SKM-1 (cell line): Measurements from ENCODE around the gene ALDH2.
"Not testable (repeated sequence)": the region's sequence is repeated elsewhere in the genome, so short reads cannot be mapped to it uniquely, and the experiment has no call there.

Experiments
- DNase-seq: peaks from one replicate; lab custom pipeline; 2025; ENCODE audit not compliant: unreplicated experiment; lab: John Stamatoyannopoulos, UW

The ALDH2 gene

DNA sequence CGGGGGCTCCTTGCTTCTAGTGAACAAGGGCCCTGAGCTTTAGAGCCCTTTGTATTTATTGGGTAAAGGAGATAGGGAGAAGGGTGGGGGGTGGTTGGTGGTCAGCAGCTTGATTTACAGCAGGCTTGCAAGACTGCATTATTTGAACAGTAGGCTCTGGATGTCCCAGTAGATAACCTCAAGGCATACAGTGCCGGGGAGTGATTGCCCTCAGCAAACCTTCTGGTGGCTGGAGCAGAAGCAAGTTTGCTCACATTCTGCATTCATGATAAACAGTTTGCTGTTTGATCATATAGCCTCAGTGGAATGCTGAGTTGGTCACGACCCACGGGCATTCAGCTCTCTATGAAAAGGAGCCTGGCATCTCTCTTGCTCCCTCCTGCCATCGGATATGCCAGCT, 58.8 kb downstream of the ALDH2 start:
- DNase-seq, result no peak

- DNase-seq, result no peak
These were observed 59.6 kb downstream of the ALDH2 start for GRCh38 chr12:111826316-111826715.

DNA sequence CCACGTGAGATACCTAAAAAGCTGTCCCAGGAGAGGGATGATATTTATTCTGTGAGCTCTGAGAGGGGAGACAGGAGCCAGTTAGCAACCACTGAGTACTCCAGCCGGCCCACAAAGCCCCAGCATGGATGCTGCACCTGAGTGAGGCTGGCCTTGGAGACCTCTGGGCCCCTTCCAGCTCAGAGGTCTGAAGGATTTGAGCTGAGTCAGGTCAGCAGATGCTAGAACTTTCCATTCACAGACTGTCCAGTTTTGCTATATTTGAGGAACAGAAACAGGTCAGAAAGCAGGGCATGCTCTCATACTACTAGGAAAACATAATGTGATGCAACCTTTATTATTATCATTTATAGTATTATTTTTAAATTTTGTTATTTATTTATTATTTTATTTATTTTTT, 60.3 kb downstream of the ALDH2 start:
- DNase-seq, result no peak

DNA sequence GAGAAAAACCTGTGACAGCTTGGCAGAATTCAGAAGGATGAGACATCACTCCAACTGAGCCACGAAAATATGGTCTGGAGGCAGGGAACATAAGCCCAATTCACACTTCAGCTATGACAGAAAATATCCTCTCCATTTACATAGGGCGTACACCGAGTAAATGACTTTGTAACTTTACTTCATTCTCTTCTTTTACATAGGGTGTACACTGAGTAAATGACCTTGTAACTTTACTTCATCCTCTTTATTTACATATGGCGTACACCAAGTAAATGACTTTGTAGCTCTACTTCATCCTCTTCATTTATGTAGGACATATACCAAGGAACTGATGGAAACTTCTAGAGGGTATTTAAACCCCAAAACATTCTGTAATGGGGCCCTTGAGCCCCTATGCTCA, 61.2 kb downstream of the ALDH2 start:
- no peak for DNase-seq

- no peak for DNase-seq
These were observed 61.7 kb downstream of the ALDH2 start for GRCh38 chr12:111828338-111828979.

DNA sequence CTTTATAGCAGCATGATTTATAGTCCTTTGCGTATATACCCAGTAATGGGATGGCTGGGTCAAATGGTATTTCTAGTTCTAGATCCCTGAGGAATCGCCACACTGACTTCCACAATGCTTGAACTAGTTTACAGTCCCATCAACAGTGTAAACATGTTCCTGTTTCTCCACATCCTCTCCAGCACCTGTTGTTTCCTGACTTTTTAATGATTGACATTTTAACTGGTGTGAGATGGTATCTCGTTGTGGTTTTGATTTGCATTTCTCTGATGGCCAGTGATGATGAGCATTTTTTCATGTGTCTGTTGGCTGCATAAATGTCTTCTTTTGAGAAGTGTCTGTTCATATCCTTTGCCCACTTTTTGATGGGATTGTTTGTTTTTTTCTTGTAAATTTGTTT, 62.9 kb downstream of the ALDH2 start:
- DNase-seq, result not testable (repeated sequence)

DNA sequence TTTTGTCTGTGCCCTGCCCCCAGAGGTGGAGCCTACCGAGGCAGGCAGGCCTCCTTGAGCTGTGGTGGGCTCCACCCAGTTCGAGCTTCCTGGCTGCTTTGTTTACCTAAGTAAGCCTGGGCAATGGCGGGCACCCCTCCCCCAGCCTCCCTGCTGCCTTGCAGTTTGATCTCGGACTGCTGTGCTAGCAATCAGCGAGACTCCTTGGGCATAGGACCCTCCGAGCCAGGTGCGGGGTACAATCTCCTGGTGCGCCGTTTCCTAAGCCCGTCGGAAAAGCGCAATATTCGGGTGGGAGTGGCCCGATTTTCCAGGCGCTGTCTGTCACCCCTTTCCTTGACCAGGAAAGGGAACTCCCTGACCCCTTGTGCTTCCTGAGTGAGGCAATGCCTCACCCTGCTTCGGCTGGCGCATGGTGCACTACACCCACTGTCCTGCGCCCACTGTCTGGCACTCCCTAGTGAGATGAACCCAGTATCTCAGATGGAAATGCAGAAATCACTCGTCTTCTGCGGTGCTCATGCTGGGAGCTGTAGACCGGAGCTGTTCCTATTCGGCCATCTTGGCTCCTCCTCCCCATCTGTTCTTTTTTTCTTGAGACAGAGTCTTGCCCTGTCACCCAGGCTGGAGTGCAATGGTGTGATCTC, 68.1 kb downstream of the ALDH2 start:
- not testable (repeated sequence) for DNase-seq

- not testable (repeated sequence) for DNase-seq
These were observed 68.9 kb downstream of the ALDH2 start for GRCh38 chr12:111835531-111836181.

DNA sequence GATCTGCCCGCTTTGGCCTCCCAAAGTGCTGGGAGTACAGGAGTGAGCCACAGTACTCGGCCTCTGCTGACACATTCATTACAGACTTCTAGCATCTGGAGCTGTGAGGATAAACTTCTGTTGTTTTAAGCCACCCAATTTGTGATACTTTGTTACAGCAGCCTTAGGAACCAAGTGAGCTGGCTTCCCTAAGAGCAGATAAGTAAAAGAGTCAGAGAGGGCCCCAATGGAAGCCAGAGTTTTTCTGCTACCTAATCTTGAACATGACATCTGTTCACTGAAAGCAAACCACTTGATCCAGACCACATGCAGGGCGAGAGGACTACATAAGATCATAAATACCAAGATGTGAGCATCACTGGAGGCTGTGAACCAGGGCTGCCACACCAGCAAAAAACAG, 71.6 kb downstream of the ALDH2 start:
- DNase-seq, result no peak

DNA sequence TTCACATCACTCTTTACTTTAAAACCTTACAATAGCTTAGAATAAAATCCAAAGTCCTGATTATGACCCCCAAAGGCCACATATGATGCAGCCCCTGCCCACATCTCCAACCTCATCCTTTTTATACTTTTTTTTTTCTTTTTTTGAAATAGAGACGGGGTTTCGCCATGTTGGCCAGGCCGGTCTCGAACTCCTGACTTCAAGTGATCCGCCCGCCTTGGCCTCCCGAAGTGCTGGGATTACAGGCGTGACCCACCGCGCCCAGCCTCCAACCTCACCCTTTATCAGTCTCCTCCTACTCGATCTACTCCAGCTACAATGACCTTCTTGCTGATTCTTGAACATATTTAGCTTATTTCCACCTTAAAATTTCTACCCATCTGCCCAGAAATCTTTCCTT, 74.1 kb downstream of the ALDH2 start:
- no peak for DNase-seq

- no peak for DNase-seq
These were observed 74.6 kb downstream of the ALDH2 start for GRCh38 chr12:111841236-111841749.

- DNase-seq, result peak; percentile 31
These were observed 75.2 kb downstream of the ALDH2 start, which contains the start of gene MAPKAPK5 for GRCh38 chr12:111841750-111842555. Gene MAPKAPK5, plus strand, starts transcription at chr12:111842228. Its CDS starts 506 bp downstream, at chr12:111842734.

GRCh38 chr12:111842556-111843396, 76.0 kb downstream of the ALDH2 start:
- no peak for DNase-seq

DNA sequence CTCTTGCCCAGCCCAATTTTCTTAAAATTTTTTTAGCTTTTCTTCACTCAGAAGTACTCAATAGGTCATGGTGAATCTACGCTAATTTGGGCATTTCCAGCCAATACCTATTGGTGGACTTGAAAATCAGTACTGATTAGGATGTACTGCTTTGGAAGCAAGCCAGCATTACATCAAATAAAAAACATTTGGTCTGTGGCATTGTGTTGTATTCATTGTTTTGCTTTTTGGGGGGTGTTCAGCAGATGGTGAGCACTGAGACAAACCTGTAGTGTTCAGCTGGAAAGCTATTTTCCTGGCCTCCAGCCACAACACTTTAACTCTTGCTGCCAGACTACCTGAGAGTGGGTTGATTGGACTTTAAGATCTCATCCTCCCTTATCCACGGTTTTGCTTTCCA, 79.3 kb downstream of the ALDH2 start:
- DNase-seq, result no peak

DNA sequence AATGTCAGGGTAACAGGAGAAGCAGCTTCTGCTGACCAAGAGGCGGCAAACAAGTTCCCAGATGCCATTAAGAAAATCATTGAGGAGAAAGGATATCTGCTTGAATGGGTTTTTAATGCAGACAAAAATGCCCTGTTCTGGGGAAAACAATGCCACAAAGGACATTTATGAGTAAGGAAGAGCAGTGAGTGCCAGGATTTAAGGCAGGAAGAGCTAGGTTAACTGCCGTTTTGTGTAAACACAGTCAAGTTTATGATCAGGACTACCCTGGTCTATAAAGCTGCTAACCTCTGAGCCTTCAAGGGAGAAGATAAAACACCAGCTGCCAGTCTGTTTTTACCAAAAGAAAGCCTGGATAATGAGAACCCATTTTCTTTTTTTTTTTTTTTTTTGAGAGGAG, 83.8 kb downstream of the ALDH2 start:
- DNase-seq, result no peak

DNA sequence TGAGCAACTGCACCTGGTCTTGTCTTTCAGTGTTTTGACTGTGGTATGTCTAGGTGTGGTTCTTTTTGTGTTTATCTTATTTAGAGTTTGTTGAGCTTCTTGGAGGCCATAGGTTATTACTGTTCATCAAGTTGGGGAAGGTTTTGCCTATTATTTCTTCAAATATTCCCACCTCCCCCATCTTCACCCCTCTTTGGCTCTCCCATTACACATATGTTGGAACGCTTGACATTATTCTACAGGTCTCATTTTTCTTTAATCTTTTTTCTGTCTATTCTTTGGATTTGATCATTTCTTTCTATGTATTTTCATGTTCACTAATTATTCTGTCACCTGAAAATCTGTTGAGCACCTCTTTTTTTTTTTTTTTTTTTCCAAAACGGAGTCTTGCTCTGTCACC, 91.5 kb downstream of the ALDH2 start:
- no peak for DNase-seq

GRCh38 chr12:111858778-111859177, 92.0 kb downstream of the ALDH2 start:
- DNase-seq, result no peak

DNA sequence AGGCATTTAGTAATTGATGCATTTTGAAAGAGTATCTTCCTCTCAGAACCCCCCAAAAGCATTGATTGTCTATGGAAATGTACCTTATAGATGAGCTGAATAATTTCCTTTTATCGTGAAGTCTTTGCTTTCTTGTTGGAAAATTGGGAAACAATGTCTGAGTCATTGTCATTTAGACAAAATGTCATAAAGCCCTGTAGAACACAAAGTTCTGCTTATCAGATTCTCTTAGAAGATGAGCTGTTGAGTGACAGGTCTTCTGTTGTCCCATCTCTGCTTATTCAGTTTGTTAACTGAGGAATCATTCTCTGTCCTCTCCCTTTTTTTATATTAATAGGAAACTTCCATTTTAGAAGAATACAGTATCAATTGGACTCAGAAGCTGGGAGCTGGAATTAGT, 98.2 kb downstream of the ALDH2 start:
- no peak for DNase-seq
